ENCODE measurements around the gene MTAP.

DNA sequence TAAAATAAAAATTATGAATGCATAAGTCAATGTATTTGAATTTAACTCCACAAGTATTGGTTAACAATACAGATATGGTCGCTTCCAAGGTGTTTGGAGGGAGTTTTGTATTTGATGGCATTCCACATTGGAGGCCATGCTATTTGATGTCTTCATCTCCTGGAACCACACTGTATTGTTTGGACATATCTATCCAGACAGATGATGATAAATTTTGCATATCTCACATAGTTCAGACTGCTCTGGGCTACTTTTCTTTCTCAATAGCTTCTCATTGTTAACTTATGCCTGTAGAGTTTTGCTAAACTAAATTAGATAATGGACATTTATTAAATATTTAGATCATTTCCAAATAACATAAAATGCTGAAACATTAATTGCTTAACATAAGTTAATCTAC, 133.7 kb downstream of the MTAP start:
- TF ChIP-seq, protein P1, sequence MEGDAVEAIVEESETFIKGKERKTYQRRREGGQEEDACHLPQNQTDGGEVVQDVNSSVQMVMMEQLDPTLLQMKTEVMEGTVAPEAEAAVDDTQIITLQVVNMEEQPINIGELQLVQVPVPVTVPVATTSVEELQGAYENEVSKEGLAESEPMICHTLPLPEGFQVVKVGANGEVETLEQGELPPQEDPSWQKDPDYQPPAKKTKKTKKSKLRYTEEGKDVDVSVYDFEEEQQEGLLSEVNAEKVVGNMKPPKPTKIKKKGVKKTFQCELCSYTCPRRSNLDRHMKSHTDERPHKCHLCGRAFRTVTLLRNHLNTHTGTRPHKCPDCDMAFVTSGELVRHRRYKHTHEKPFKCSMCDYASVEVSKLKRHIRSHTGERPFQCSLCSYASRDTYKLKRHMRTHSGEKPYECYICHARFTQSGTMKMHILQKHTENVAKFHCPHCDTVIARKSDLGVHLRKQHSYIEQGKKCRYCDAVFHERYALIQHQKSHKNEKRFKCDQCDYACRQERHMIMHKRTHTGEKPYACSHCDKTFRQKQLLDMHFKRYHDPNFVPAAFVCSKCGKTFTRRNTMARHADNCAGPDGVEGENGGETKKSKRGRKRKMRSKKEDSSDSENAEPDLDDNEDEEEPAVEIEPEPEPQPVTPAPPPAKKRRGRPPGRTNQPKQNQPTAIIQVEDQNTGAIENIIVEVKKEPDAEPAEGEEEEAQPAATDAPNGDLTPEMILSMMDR (CRISPR knock-in tag; IDR thresholded peaks at IDR 0.05): no peak
- TF ChIP-seq, protein P2, sequence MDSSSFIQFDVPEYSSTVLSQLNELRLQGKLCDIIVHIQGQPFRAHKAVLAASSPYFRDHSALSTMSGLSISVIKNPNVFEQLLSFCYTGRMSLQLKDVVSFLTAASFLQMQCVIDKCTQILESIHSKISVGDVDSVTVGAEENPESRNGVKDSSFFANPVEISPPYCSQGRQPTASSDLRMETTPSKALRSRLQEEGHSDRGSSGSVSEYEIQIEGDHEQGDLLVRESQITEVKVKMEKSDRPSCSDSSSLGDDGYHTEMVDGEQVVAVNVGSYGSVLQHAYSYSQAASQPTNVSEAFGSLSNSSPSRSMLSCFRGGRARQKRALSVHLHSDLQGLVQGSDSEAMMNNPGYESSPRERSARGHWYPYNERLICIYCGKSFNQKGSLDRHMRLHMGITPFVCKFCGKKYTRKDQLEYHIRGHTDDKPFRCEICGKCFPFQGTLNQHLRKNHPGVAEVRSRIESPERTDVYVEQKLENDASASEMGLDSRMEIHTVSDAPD (CRISPR knock-in tag; IDR thresholded peaks at IDR 0.05): no peak
- TF ChIP-seq KMT2A (CRISPR knock-in tag; IDR thresholded peaks at IDR 0.05) (no peak), RAD51 (IDR thresholded peaks at IDR 0.05; ENCODE audit: borderline replicate concordance) (no peak), FOXA3 (CRISPR knock-in tag; IDR thresholded peaks at IDR 0.05) (no peak), EZH2 (conservative IDR thresholded peaks at IDR 0.05; ENCODE audit: low read depth, low read length) (no peak), POLR2AphosphoS5 (IDR thresholded peaks at IDR 0.05; ENCODE audit: low read depth, low read length) (no peak)
- TF ChIP-seq, protein P3, sequence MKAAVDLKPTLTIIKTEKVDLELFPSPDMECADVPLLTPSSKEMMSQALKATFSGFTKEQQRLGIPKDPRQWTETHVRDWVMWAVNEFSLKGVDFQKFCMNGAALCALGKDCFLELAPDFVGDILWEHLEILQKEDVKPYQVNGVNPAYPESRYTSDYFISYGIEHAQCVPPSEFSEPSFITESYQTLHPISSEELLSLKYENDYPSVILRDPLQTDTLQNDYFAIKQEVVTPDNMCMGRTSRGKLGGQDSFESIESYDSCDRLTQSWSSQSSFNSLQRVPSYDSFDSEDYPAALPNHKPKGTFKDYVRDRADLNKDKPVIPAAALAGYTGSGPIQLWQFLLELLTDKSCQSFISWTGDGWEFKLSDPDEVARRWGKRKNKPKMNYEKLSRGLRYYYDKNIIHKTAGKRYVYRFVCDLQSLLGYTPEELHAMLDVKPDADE (CRISPR knock-in tag; IDR thresholded peaks at IDR 0.05): no peak
